Kidney capillary endothelial cell (primary cell): ENCODE results near the gene OPCML.

Experiments
- DNase-seq: peaks from one replicate; pipeline ENCODE4 v3.0.0-alpha.2; 2018; ENCODE audit warnings: low spot score

The OPCML gene

DNA sequence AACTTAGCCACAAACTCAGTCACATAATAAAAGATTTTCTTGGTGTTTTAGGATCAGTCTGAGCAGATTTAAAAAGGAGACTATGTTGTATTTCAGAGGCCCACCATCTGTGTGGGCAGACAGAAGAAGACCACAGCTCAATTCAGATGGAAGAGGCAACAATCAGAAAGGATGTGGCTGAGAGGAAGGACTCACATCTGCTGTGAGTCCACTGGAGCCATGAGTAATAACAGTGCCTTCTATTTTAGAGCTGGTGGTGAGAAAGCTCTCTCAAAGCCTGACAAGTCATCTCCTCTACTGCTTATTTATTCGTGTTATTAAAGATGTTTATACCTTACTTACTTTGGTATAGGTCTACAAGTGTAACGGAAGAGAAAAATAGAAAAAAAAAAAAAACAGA, 357.2 kb downstream of the OPCML start:
- no peak for DNase-seq

DNA sequence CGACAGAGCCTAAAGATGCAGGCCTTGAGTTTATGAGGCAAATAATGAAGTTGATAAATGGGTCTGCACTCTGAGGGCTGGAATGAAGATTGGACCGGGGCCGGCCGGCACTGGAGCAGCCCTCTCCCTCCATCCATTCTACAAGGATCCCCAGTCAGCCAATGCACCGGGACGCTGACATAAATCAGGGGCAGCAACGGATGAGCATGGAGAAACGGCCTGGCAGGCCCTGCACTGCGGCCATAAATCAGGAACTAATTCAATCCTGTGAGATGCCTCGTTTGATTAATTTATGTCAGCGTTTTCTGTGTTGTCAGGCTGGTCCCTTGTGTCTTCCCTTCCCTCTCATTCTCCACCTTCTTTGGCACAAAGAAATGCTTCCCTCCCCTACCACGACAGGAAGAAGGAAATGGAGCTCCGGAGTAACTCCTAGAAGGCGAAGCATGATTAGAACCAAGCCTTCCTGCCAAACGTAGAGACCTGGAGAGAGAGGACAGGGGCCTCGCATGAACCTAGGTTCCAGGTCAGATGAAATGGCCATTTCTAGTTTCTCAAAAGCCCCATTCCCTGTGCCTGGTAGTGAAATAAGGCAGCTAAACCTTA, 358.4 kb downstream of the OPCML start:
- DNase-seq, result no peak

DNA sequence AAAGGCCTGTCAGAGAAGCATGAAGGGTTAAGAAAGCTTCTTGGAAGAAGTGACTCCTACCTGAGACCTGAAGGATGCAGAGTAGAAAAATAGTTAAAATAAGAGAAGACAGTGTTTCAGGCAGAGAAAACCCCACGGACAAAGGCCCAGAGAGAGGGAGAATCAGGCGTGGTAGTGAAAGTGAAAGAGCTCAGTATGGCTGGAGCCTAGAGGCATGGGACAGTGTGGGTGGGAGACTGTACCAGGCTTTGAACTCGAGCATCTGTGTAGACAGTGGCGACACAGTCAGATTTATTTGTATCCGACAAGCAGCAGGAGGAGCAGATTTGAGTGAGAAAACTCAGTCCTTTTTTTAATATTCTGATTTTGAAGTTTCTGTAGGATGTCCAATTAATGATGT, 360.0 kb downstream of the OPCML start:
- DNase-seq, result no peak

DNA sequence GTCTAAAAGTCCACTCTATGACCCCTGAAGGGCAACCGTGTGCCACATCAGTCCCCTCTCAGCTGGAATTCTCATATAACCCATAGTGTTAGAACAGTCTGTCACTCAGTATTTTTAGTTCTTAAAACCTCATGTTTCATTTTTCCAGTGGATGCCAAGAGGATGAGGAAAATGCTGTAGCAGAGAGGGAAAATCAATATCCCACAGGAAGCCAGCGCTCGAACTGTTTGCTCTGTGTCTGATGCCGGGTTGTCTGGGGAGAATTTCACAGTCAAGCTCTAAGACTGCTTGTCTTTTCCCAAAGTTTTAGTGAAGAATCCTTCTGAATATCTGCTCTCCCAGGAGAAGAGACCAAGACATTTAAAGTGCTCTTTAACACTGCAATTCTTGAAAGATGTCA, 360.9 kb downstream of the OPCML start:
- no peak for DNase-seq

DNA sequence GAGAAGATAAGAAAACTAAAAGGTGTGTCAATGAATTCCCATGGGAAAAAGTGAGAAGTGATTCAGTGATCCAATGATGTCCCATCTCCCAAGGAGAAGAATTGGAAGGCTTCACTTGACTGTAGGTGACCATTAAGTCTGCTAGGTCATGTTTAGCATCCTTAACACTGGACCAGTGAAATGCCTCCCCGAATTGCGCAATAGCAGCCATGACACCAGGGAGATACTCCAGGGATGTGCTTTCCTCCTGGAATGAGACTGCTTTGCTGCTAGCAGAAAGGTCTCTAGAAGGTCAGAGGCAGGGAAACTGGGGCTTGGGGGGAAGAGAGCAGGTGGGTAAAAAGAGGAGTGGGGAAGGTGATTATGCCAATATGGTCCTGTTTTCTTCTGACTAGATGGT, 364.3 kb downstream of the OPCML start:
- no peak for DNase-seq

DNA sequence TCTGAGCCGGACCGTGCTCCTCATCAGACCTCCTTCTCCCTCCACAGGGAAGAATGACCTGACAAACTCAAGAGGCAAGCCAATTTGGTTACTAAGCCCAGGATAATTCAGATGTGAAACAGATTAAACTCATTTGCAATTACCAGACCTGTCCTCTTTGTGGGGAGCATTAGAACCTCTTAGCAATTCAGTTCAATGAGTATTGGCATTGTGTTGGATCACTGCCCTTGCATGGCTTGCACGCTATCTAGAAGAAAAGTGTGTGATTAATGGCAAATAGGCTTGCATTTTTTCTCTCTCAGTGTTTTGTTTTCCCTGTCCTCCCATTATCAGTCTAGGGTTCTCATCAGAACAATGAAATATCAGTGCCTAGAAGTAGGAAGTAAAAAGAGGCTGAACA, 365.6 kb downstream of the OPCML start:
- DNase-seq, result no peak

DNA sequence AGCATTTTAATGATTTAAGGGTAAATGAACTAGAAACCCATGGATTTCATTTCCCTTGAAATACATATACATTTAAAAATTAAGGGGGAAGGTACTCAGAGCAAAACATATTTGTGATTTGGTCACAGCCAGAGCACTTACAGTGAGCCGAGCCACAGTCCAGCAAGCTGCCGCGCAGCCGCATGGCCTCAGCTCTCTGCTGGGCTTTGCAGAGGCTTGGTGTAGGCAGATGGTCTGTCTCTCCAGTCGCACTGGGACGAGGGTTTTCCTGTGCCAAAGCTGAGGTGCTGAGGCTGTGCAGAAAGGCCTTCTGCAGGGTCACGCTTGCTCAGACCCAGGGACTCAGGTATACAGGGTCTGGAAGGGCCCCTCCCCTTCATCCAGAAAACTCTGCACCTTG, 367.3 kb downstream of the OPCML start:
- no peak for DNase-seq

DNA sequence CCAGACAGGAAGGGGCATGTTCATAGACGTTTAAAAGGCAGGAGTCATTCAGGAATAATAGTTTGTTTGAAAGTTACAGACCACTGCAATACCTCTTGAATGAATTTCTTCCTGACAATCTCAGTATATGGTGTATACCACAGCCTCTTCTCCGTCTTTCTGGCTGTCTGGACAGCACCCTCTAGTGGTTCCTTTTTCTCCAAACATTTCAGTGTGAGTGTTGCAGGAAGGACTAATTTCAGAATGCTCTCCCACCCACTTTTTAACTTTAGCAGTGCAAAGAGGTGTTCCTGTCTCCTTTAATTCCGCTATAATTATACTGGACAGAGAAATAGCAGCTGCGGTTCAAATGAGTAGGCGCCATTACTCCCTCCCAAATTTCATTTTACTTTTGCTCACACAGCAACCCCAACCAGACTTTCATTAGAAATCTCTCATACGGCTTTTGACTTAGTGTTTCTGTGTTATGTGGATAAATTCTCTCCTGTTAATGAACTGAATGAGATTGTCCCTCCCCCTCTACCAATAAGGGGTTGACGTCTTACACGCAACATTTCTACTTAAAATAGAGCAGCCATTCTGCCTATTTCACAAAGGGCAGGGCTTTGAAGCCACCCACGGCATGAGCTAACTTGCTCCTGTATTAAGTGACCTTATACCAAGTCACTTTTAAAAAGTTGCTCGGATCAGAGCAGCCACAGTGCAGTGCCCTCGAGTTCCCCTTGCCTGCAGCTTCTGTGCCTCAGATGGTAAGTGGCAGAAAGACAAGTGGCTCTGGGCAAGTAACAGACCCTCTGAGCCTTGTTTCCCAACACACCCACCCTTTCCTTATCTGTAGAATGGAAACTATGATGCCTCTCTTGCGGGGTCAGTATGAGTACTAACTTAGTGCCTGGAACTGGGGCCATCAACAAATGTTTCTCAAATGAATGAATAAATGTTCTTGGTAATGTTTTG, 368.6 kb downstream of the OPCML start:
- DNase-seq, result peak; percentile 57

DNA sequence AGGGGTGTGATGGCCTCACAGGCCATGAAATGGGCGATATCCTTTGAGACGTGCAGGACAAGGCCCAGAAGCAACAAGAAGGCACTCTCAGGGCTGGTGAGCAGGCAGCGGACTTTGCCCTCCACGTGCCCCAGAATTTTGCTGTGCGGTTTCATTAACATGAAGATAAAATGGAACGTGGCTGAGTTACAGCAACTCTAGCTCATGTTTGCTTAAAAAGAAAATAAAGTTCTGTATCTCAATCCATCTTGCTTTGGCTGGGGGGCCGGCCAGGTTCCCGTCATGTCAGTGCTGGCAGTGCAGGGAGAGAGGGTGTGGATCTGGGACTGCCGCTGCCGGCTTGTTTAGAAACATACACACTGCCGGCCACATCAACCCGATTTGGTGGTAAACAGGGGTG, 370.1 kb downstream of the OPCML start:
- DNase-seq, result no peak

DNA sequence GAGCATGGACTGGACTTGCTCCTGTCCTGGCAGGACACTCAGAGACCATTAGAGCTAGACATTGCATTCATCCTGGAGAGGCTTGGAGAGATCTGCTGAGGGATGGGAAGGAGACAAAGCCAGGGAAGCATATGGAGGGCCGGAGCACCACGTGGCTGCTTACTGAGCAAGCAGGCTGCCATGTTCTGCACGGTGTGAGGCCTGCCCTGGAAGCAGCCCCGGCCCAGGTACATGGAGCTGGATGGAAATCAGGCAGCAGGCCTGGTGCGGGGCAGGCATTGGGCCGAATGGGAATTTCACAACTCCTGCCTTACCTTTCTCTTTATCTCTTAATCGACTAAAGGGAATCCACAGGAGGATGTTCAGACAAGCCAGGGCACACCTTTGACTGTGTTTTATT, 371.5 kb downstream of the OPCML start:
- DNase-seq, result no peak

DNA sequence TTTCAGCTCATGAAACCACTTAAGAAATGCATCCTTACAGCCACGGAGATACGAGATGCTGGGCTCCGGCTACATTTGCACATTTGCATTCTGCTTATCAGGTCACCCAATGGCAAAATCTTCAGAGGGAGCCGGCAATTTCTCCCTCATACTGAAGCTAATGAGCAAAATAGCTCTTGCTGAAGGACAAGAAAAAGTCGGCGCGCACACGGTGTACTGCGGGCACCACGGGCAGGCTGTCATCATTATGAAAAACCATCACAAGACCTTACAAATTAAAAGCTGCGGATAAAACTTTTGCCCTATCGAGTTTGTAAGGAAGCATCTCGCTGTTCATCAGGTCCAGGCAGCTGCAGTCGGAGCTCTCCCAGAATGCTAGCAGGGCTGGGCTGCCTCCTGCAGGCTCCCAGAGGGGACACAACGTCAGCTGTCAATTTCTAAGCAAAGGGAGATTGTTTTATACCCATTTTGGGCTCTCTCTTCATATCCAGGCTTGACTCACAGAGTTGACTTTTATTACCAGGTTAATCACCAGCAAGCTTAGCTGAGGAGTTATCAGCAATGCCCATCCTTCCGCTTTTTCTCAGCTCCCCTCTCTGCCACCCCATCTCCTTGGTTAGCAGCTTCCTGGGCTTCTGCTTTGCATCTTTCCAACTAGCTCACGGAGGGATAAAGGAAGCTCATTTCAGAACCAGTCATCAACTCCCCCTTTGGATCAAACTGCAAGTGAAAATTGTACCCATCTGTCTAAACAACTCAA, 375.1 kb downstream of the OPCML start:
- DNase-seq, result no peak

DNA sequence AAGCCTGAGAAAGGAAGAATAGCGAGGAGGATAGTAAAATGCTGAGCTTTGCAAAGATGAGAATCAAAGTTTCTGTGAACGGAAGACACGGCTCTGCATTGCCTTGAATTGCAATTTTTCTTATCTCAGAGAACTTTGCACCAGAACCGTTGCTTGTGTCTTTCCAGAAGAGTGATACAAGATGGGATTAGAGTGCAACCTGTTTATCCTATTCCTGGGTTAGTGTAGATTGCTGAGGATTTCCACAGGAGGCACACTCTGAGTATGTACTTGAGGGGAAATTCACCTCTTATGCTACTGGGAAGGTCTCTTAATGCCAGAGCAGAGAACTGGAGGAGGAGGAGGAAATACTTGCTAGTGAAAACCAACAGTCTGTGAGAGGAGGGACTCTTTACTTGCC, 377.5 kb downstream of the OPCML start:
- DNase-seq, result no peak

DNA sequence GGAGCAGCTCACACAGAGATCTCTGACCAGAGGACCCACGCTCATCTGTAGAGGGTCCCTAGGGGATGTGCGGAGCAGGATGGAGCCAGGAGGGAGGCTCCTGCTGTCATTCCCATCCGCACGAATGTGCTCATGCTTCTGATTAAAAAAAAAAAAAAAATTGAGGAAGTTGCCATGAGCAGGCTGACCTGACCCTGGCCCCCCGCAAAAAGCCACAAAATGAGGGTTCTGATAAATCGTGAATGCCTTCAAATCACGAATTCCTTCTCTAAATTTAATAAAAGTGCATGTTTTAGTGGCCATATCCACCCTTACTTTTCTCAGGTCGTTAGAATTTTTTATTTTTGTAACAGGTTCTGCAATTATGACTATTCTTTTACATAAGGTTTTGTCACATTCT, 378.2 kb downstream of the OPCML start:
- DNase-seq, result no peak

DNA sequence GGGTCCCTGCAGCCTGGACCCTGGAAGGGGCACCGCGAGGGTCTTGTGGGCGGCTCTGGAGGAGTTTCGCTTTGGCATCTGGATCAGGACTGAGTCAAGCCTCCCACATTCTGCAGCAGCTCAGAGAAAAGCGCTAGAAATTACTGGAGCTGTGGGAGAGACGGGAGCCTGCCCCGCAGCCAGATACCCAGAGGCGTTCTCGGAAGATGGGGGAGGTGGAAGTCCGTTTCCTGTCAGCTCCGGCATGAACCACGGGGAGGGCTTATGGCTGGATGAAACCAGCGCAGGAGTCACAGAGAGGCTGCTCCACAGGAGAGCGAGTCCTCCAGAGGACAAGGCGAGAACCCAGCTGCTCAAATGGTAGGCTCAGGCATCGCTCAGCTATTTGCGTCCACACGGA, 379.3 kb downstream of the OPCML start:
- no peak for DNase-seq

DNA sequence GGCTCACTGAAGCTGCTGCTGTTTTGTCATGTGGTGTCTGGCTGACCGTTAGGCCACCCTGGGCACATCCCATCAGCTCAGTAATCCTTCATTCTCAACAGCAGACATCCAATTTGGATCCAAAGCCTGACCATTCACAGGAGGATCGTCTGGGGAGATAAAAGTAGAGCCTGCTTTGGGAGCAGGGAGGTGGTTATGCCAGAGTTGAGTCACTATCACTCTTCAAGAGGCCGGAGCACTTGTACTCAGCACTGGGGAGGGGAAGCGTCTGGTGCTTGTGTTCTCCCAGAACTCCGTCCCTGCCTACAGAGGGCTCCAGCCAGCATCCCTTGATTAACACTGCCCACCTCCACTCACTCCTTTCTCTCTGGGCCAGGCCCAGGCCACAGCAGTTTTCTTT, 382.6 kb downstream of the OPCML start:
- DNase-seq, result no peak

DNA sequence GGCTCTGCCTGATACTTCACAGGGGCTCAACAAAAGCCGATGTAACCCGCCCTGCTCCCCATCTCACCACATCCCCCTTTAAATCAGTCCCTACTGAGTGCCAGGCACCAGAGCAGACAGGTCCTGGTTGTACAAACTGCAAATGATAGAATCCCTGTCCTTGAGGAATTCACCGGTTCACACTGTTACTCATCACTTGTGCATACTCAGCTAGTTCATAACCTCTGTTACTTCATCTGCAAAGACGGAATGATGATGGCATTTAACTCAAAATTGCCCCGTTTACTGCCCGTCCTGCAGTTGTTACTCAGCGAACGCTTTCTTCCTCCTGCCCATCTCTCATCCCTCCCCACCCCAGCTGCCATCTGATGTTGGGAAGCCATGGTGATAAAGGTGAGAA, 384.7 kb downstream of the OPCML start:
- DNase-seq, result no peak

DNA sequence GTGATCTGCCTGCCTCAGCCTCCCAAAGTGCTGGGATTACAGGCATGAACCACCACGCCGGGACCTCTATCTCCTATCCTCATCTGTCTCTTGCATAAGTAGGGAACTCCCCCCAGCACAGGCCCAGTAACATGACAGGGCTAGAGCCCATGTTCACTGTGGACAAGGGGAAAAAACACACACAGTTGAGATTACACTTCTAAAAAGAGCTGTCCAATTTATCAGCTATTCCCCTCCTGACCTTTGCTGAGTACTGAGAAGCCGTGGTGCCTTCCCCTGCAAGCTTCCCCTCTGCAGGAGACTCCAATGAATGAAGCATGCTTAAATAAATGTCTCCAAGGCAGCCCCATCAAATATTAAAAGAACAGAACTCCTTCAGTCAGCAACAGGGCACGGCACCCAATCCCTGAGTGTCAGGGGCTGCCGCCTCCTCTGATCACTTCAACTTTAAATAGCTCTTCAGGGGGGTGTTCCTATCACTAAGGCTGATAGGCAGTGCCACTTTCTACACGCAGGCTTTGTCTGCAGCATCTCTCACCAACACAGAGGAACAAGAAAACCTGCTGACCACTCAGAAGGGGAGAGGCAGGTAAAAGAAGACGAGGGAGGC, 385.5 kb downstream of the OPCML start:
- no peak for DNase-seq

DNA sequence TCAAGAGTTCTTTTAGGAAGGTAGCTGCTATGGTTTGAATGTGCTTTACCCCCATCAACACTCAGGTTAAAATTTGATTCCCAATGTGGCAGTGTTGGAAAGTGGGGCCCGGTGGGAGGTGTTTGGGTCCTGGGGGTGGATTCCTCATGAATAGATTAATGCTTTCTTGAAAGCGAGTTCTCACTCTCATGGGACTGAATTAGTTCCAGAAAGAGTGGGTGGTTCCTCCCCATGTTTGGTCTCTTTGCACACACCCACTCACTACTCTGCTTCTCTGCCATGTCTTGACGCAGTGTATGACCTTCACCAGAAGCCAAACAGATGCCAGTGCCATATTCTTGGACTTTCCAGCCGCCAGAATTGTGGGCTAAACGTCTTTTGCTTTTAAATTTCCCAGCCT, 394.4 kb downstream of the OPCML start:
- DNase-seq, result no peak

DNA sequence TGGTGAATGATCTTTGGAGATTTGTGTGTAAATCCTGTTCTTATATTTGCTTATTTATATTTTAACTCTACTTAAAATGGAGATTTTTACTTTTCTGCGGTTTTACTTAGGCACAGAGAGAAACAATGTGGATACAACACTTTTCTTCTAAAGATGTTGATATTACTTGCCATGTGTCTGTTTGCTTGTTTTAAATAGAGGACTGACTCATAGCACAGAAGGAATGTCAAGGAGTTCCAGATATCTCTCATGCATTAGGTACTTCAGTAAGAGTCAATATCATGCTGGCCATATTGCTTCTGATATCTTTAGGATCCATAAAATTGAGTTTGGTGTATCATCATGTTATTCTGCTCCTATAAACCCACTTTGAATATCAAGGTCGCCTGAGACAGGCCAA, 395.0 kb downstream of the OPCML start:
- DNase-seq, result no peak

DNA sequence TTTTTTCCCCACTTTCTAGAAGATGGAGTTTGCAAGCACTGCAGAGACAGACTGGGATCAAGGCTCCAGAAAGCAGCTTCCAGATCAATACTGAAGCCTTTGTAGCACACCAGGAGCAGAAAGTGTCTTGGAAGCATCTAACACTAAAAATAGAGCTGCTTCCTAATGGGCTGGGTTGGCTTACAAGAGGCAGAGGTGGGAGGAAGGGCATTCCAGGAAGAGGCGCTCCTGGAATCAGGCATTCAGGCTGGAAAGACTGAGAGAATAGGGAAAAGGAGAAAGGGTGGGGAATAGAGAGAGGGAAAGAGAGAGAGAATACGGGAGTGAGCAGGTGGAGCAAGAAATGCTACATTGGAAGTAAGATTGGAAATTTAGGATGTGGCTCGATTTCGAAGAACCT, 395.9 kb downstream of the OPCML start:
- DNase-seq, result no peak

DNA sequence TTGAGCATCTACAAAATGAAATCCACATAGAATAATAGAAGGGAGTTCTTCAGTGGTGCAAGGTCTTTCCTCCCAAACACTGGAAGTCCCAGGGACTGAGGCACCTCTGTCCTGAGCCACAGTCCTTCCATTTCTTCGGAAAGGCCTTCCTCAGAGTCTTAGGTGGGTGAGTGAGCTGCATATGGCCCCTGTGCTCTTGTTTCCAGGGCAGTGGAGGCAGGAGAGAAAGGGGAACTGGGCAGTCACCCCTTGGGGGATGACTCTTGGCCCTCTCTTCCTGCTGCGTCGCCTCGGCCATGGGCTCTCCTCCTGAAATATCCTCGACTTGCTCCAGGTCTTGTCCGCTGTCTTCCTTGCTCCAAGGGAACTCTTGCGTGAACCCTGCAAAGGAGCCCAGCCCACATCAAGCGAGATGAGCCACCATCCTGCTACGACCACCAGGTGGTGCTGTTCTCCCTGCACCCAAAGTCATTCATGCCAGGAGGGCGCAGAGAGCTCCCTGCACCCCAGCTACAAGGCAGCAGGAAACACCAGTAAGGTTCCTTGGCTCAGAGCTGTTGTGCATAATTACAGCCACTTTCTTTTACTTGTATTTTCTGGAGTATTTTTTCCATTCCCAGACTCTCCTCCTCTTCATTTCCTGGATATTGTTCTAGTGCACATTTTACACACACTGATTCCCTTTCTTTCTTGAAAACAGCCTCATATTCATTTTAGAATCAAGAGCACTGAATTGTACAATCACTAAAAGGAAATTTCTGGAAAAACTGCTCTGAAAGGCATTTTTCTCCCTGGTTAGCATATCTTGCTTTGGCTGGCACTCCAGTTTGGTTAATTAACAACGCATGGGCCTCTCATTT, 397.8 kb downstream of the OPCML start:
- peak; percentile 59 for DNase-seq

DNA sequence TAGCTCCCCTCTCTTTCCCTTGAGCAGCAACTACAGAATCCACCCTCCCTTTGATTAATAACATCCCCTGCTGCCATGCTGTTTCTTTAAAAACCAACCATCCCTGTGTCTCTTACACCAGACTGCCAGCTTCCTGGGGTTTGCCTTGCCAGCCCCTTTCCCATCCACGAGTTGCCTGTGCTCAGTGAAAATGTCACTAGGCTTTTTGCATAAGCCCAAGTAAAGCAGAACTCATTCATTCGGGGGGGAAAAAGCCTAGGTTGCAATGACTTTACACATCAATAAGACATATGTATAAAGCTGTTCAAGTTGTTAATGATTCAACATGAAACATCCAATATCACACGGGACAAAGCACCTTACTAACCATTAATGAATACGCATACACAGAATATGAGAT, 398.7 kb downstream of the OPCML start:
- DNase-seq, result no peak
